Smooth muscle cell (in vitro differentiated cells): ENCODE data around the gene KATNAL1. TPM values are rescaled to one million over a fixed set of nuclear protein-coding genes. Genes with fewer than 3 reads are reported as not detected.

Experiments
- polyA plus RNA-seq: library from polyadenylated mRNA; unstranded; fragments of >200 nt; fragmentation: Nextera tagmentation; extraction: Ambion mirVana; gene quantifications from 2 replicates; pipeline ENCODE4 v1.2.1, GENCODE V29; 2016
- small RNA-seq: library from RNA; depleted of rRNA; stranded (forward); fragments of <200 nt; gene quantifications from one replicate; pipeline ENCODE3, GENCODE V24; 2014
- total RNA-seq: library from RNA; depleted of rRNA; stranded (reverse); fragments of >200 nt; gene quantifications from 2 replicates; pipeline ENCODE4 v1.2.3, GENCODE V29; 2014

Gene KATNAL1
- total and polyA plus RNA-seq, 2 experiments from 2014 or later: 12.4 to 35.1 TPM

Small RNA genes lying within 50 kb of the gene (small RNA-seq; reads per million reads assigned to genes)
- gene RNU6-64P: not detected

Other genes with a start within 250 kb of the KATNAL1 start
- not detected in 2 replicates for gene UBE2L5, start 114.9 kb upstream of the KATNAL1 start, total RNA-seq
- gene UBE2L5, start 114.9 kb upstream of the KATNAL1 start, polyA plus RNA-seq: 0.89 TPM in 1 of 2 replicates, not detected in the other
- 570 and 581 TPM in 2 replicates for gene HMGB1, start 158.4 kb upstream of the KATNAL1 start, total RNA-seq
- gene HMGB1, start 158.4 kb upstream of the KATNAL1 start, polyA plus RNA-seq: 603 and 627 TPM in 2 replicates